Hepatocyte (in vitro differentiated cells): Measurements from ENCODE around the gene OCRL. TPM values are rescaled to one million over a fixed set of nuclear protein-coding genes. Genes with fewer than 3 reads are reported as not detected.

ENCODE experiments used
- DNase-seq: peaks from one replicate; pipeline ENCODE4 v3.0.0-alpha.2; 2016; ENCODE audit warnings: low spot score
- H2AFZ ChIP-seq: fragments of 200-600 bp; sonication (generic); 2 replicates; pipeline ENCODE4 v1.6.0; 2016; ENCODE audit warnings: antibody characterized with exemption, mild to moderate bottlenecking
- H3K27ac ChIP-seq: fragments of 200-600 bp; sonication (generic); 2 replicates; pipeline ENCODE4 v1.5.1; 2016; ENCODE audit warnings: mild to moderate bottlenecking
- H3K27me3 ChIP-seq: fragments of 200-600 bp; sonication (generic); 2 replicates; pipeline ENCODE4 v1.6.1; 2016
- H3K36me3 ChIP-seq: fragments of 200-600 bp; sonication (generic); replicated peaks from 2 replicates; pipeline ENCODE4 v1.5.1; 2016; ENCODE audit warnings: low read depth; ENCODE audit not compliant: insufficient read depth
- H3K4me1 ChIP-seq: fragments of 200-600 bp; sonication (generic); 2 replicates; pipeline ENCODE4 v1.5.1; 2016; ENCODE audit warnings: mild to moderate bottlenecking, moderate library complexity; ENCODE audit not compliant: insufficient read depth
- H3K4me2 ChIP-seq: fragments of 200-600 bp; sonication (generic); 2 replicates; pipeline ENCODE4 v1.6.0; 2016
- H3K4me3 ChIP-seq: fragments of 200-600 bp; sonication (generic); 2 replicates; pipeline ENCODE4 v1.5.1; 2016; ENCODE audit warnings: mild to moderate bottlenecking
- H3K79me2 ChIP-seq: fragments of 200-600 bp; sonication (generic); 2 replicates; pipeline ENCODE4 v1.6.0; 2017; ENCODE audit warnings: mild to moderate bottlenecking
- H3K9me2 ChIP-seq: fragments of 200-600 bp; sonication (generic); replicated peaks from 2 replicates; pipeline ENCODE4 v1.6.0; 2017; ENCODE audit warnings: mild to moderate bottlenecking; ENCODE audit not compliant: insufficient read depth
- H3K9me3 ChIP-seq: fragments of 200-600 bp; sonication (generic); 2 replicates; pipeline ENCODE4 v1.5.1; 2016; ENCODE audit warnings: low read depth, mild to moderate bottlenecking
- H4K20me1 ChIP-seq: fragments of 200-600 bp; sonication (generic); 2 replicates; pipeline ENCODE4 v1.6.0; 2016; ENCODE audit warnings: mild to moderate bottlenecking; ENCODE audit not compliant: insufficient read depth, poor library complexity, severe bottlenecking
- EZH2 ChIP-seq: fragments of 200-600 bp; sonication (generic); IDR thresholded peaks from 2 replicates; pipeline ENCODE4 v1.6.1; 2016; ENCODE audit warnings: antibody characterized with exemption, mild to moderate bottlenecking, borderline replicate concordance
- EZH2phosphoT487 ChIP-seq: fragments of 200-600 bp; sonication (generic); IDR thresholded peaks from one replicate; pipeline ENCODE4 v1.6.1; 2018; ENCODE audit warnings: antibody characterized with exemption, mild to moderate bottlenecking, low read depth, moderate library complexity; ENCODE audit not compliant: unreplicated experiment, severe bottlenecking
- WGBS: methylation state at CpG from one replicate; pipeline ENCODE4 v1.1.6; 2016; ENCODE audit warnings: low lambda C conversion rate; ENCODE audit errors: missing lambda C conversion rate; 5-methylcytosine and 5-hydroxymethylcytosine counted together
- polyA plus RNA-seq: library from polyadenylated mRNA; unstranded; fragments of >200 nt; fragmentation: Nextera tagmentation; extraction: Ambion mirVana; gene quantifications from 2 replicates; pipeline ENCODE4 v1.2.1, GENCODE V29; 2016
- total RNA-seq: library from RNA; depleted of rRNA; stranded (reverse); fragments of >200 nt; gene quantifications from 2 replicates; pipeline ENCODE4 v1.2.3, GENCODE V29; 2014
- TF ChIP-seq, protein P1 (sequence below): fragments of 200-600 bp; sonication (generic); IDR thresholded peaks from 2 replicates; pipeline ENCODE4 v1.5.1; 2016; ENCODE audit warnings: antibody characterized with exemption, mild to moderate bottlenecking; ENCODE audit not compliant: poor library complexity

Gene OCRL
- total and polyA plus RNA-seq, 2 experiments from 2014 or later = 10.5 to 18.4 TPM

GRCh38 chrX:129494887-129495286 is 45.2 kb upstream of the OCRL start:
- Histone ChIP-seq H3K4me1 (no peaks in the 10 kb centered on the region), H3K4me3 (no peak overlapping the region), H2AFZ (no peak overlapping the region), H3K9me3 (no peaks in the 10 kb centered on the region), H4K20me1 (no peaks in the 10 kb centered on the region), H3K27me3 (no peaks in the 10 kb centered on the region), H3K9me2 (no peaks in the 10 kb centered on the region), H3K27ac (no peak overlapping the region), H3K4me2 (no peak overlapping the region), H3K79me2 (no peaks in the 10 kb centered on the region), H3K36me3 (no peaks in the 10 kb centered on the region)
- TF ChIP-seq, protein P1, sequence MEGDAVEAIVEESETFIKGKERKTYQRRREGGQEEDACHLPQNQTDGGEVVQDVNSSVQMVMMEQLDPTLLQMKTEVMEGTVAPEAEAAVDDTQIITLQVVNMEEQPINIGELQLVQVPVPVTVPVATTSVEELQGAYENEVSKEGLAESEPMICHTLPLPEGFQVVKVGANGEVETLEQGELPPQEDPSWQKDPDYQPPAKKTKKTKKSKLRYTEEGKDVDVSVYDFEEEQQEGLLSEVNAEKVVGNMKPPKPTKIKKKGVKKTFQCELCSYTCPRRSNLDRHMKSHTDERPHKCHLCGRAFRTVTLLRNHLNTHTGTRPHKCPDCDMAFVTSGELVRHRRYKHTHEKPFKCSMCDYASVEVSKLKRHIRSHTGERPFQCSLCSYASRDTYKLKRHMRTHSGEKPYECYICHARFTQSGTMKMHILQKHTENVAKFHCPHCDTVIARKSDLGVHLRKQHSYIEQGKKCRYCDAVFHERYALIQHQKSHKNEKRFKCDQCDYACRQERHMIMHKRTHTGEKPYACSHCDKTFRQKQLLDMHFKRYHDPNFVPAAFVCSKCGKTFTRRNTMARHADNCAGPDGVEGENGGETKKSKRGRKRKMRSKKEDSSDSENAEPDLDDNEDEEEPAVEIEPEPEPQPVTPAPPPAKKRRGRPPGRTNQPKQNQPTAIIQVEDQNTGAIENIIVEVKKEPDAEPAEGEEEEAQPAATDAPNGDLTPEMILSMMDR = no peak
- TF ChIP-seq EZH2 (no peak), EZH2phosphoT487 (no peak)
- 76% methylated on average over 2 of the region's 2 CpGs for WGBS
- no peak for DNase-seq

DNA sequence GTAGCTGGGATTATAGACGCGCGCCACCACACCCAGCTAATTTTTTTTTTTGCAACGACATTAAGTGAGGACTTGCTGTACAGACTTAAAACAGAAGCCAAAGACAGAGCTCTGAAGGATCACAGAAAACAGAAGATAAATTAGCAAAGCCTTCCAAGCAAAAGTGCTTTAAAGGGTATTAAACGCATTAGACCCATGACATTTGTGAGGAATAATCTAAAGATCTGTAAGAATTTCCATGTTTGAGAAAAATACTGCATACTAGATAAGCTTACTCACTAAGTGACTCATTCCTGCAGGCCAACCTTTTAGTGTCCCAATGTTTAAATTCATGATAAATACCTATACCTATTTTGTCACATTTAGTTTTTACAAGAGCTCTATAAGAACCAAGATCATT is 44.2 kb upstream of the OCRL start:
- no peak overlapping the region for H3K4me3 ChIP-seq
- no peaks in the 10 kb centered on the region for H3K9me3 ChIP-seq
- H3K9me2 ChIP-seq = no peaks in the 10 kb centered on the region
- DNase-seq = no peak
- no peaks in the 10 kb centered on the region for H4K20me1 ChIP-seq
- H3K4me1 ChIP-seq = no peaks in the 10 kb centered on the region
- H3K4me2 ChIP-seq = no peak overlapping the region
- no peak for TF ChIP-seq EZH2
- TF ChIP-seq, protein P1 = no peak
- no peak for TF ChIP-seq EZH2phosphoT487
- H3K79me2 ChIP-seq = no peaks in the 10 kb centered on the region
- H2AFZ ChIP-seq = no peak overlapping the region
- H3K36me3 ChIP-seq = no peaks in the 10 kb centered on the region
- 77% methylated on average over 5 of the region's 5 CpGs for WGBS
- no peak overlapping the region for H3K27ac ChIP-seq
- no peaks in the 10 kb centered on the region for H3K27me3 ChIP-seq

GRCh38 chrX:129496625-129497024 is 43.4 kb upstream of the OCRL start:
- Histone ChIP-seq H3K79me2 (no peaks in the 10 kb centered on the region), H2AFZ (no peak overlapping the region), H3K36me3 (no peaks in the 10 kb centered on the region), H3K27ac (no peak overlapping the region), H3K4me3 (no peak overlapping the region), H3K9me3 (no peaks in the 10 kb centered on the region), H4K20me1 (no peaks in the 10 kb centered on the region), H3K27me3 (no peaks in the 10 kb centered on the region), H3K4me1 (no peaks in the 10 kb centered on the region), H3K9me2 (no peaks in the 10 kb centered on the region), H3K4me2 (no peak overlapping the region)
- 76% methylated on average over 6 of the region's 6 CpGs for WGBS
- TF ChIP-seq EZH2phosphoT487 = no peak
- no peak for TF ChIP-seq EZH2
- TF ChIP-seq, protein P1 = no peak
- no peak for DNase-seq

DNA sequence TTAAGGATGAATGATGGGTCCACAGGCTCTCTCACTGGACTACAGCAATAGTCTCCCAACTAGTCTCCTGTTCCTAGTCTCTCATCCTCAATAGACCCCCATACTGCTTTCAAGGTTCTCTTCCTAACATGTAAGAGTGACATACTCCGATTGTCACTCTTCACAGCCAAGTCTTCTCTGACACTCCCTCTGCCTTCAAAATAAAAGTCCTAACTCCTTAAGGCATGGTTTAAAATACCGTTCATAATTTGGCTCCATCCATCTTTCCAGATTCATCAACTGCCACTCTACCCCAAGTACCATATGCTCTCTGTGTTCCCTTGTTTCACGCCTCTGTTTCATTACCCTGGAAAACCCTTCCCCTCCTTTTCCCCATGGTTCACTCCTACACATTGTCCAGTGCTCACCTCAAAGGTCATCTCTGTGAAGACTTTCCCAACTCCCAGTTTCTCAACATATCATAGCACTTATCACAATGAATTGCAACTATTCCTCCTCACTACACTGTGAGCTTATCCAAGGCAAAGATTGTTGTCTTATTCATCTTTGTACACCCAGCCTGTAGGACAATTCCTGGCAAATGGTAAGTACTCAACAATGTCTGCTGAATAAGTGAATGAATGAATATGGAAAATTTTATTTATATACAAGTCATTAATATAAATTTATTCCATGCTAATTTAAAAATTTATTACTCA is 42.8 kb upstream of the OCRL start:
- H3K9me3 ChIP-seq = no peaks in the 10 kb centered on the region
- no peaks in the 10 kb centered on the region for H3K27me3 ChIP-seq
- H3K27ac ChIP-seq = no peak overlapping the region
- H3K79me2 ChIP-seq = no peaks in the 10 kb centered on the region
- H3K4me1 ChIP-seq = no peaks in the 10 kb centered on the region
- TF ChIP-seq EZH2phosphoT487 = no peak
- TF ChIP-seq, protein P1 = no peak
- TF ChIP-seq EZH2 = no peak
- H3K36me3 ChIP-seq = no peaks in the 10 kb centered on the region
- H4K20me1 ChIP-seq = no peaks in the 10 kb centered on the region
- no peak overlapping the region for H3K4me3 ChIP-seq
- 75% methylated on average over 3 of the region's 3 CpGs for WGBS
- no peaks in the 10 kb centered on the region for H3K9me2 ChIP-seq
- no peak overlapping the region for H3K4me2 ChIP-seq
- DNase-seq = no peak
- no peak overlapping the region for H2AFZ ChIP-seq
